HG03097 (cell line): ENCODE results near the gene DKC1.

Source experiments
- ATAC-seq: cut with Tn5 transposase; IDR thresholded peaks from one replicate; pipeline ENCODE4 v1.9.1; 2021; ENCODE audit not compliant: unreplicated experiment, low FRiP score

The DKC1 gene

GRCh38 chrX:154735695-154736393 is 26.8 kb upstream of the DKC1 start:
- ATAC-seq = no peak

GRCh38 chrX:154737136-154737535 is 25.5 kb upstream of the DKC1 start:
- no peak for ATAC-seq

GRCh38 chrX:154738011-154738738 is 24.5 kb upstream of the DKC1 start:
- no peak for ATAC-seq

- ATAC-seq = no peak
Observed at GRCh38 chrX:154739952-154740465, 22.7 kb upstream of the DKC1 start.

- ATAC-seq = no peak
Observed at GRCh38 chrX:154742613-154743012, 20.1 kb upstream of the DKC1 start.

- ATAC-seq = no peak
Observed at GRCh38 chrX:154748712-154749339, 13.8 kb upstream of the DKC1 start.

- no peak for ATAC-seq
Observed at GRCh38 chrX:154749856-154750255, 12.8 kb upstream of the DKC1 start.

- ATAC-seq = no peak
Observed at GRCh38 chrX:154750301-154751202, 12.1 kb upstream of the DKC1 start, which contains the start of gene GAB3. Gene GAB3 (minus strand): TSS chrX:154751077. CDS start chrX:154751025, 52 bp downstream.

- no peak for ATAC-seq
Observed at GRCh38 chrX:154751203-154751668, 11.4 kb upstream of the DKC1 start.

GRCh38 chrX:154751669-154752271 is 10.9 kb upstream of the DKC1 start:
- no peak for ATAC-seq

- ATAC-seq = no peak
Observed at GRCh38 chrX:154758696-154759095, 4.0 kb upstream of the DKC1 start.

- ATAC-seq = no peak
Observed at GRCh38 chrX:154761977-154762536, 607 bp upstream of the DKC1 start.

GRCh38 chrX:154774622-154775021 is 12.0 kb downstream of the DKC1 start:
- no peak for ATAC-seq

- ATAC-seq = no peak
Observed at GRCh38 chrX:154775419-154776349, 13.0 kb downstream of the DKC1 start.

GRCh38 chrX:154776753-154777152 is 14.1 kb downstream of the DKC1 start:
- no peak for ATAC-seq

- no peak for ATAC-seq
Observed at GRCh38 chrX:154779261-154779660, 16.6 kb downstream of the DKC1 start.

- ATAC-seq = no peak
Observed at GRCh38 chrX:154780968-154781367, 18.3 kb downstream of the DKC1 start.

- ATAC-seq = no peak
Observed at GRCh38 chrX:154784149-154784995, 21.7 kb downstream of the DKC1 start.
